Activated gamma-delta T cell (primary cell): ENCODE results near the gene PGGHG.
"Not testable (repeated sequence)": the region's sequence is repeated elsewhere in the genome, so short reads cannot be mapped to it uniquely, and the experiment has no call there.

Experiments used
- DNase-seq: peaks from one replicate; lab custom pipeline; 2025; lab: John Stamatoyannopoulos, UW

Gene PGGHG

GRCh38 chr11:297586-298405 lies 8.9 kb downstream of the PGGHG start:
- DNase-seq = no peak

- DNase-seq = no peak
Observed at GRCh38 chr11:298406-299065, 9.6 kb downstream of the PGGHG start.

- no peak for DNase-seq
Observed at GRCh38 chr11:299081-299891, 10.4 kb downstream of the PGGHG start, which contains the start of gene IFITM5. TSS of gene IFITM5 (minus strand) at chr11:299526. CDS start at chr11:299490, 36 bp downstream.

- DNase-seq = no peak
Observed at GRCh38 chr11:299951-300735, 11.2 kb downstream of the PGGHG start.

- DNase-seq = no peak
Observed at GRCh38 chr11:303363-303762, 14.4 kb downstream of the PGGHG start.

GRCh38 chr11:304061-304506 lies 15.2 kb downstream of the PGGHG start:
- DNase-seq = no peak

GRCh38 chr11:304915-305843 lies 16.3 kb downstream of the PGGHG start:
- no peak for DNase-seq

GRCh38 chr11:305844-306211 lies 16.9 kb downstream of the PGGHG start:
- no peak for DNase-seq

GRCh38 chr11:306645-307371 lies 17.9 kb downstream of the PGGHG start:
- DNase-seq = no peak

- not testable (repeated sequence) for DNase-seq
Observed at GRCh38 chr11:307766-308708, 19.1 kb downstream of the PGGHG start, which contains the start of gene IFITM2. TSS of gene IFITM2 (plus strand) at chr11:307816. CDS start at chr11:308193, 377 bp downstream.

GRCh38 chr11:308740-309665 lies 20.1 kb downstream of the PGGHG start:
- not testable (repeated sequence) for DNase-seq

GRCh38 chr11:309979-310572 lies 21.1 kb downstream of the PGGHG start:
- DNase-seq = not testable (repeated sequence)

- DNase-seq = not testable (repeated sequence)
Observed at GRCh38 chr11:311013-311748, 22.3 kb downstream of the PGGHG start.

- no peak for DNase-seq
Observed at GRCh38 chr11:312092-312816, 23.3 kb downstream of the PGGHG start.

GRCh38 chr11:313304-313786 lies 24.4 kb downstream of the PGGHG start:
- no peak for DNase-seq
